Tibial nerve (tissue), 4 donors: ENCODE measurements around the gene CIB4.

ENCODE experiments used
- EP300 ChIP-seq, 2 donors: sonication (generic); formaldehyde crosslinking; IDR thresholded peaks; one replicate each; pipeline ENCODE4 v1.6.1; 2017; ENCODE audit warnings: antibody characterized with exemption in 2 of 2, mild to moderate bottlenecking in 1 of 2
- TF ChIP-seq, protein P1 (sequence below), 5 experiments: fragments of 200-600 bp in 3 of 5; fragments of 450-650 bp in 2 of 5; sonication (generic) in 3 of 5; IDR thresholded peaks; one replicate each; pipeline ENCODE4 v1.5.1; 2016 to 2019; ENCODE audit warnings: antibody characterized with exemption in 5 of 5, mild to moderate bottlenecking in 3 of 5, moderate library complexity in 2 of 5

DNA sequence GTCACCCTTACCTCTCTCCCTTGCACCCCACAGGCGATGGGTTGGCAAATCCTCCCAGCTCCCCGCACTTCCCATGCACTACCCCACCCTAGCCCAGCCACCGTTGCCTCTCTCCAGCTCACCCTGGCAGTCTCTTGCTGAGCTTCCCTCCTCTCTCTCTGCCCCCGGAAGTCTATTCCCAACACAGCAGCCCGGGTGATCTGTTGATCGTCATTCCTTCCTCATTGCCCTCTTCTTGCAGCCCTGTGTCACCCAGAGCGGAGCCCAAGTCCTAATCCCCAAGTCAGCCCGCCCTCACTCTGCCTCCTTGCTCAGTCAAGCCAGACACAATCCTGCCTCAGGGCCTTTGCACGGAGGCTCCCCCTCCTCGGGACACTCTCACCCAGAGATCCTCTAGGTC lies 55.2 kb downstream of the CIB4 start:
- TF ChIP-seq, protein P1, sequence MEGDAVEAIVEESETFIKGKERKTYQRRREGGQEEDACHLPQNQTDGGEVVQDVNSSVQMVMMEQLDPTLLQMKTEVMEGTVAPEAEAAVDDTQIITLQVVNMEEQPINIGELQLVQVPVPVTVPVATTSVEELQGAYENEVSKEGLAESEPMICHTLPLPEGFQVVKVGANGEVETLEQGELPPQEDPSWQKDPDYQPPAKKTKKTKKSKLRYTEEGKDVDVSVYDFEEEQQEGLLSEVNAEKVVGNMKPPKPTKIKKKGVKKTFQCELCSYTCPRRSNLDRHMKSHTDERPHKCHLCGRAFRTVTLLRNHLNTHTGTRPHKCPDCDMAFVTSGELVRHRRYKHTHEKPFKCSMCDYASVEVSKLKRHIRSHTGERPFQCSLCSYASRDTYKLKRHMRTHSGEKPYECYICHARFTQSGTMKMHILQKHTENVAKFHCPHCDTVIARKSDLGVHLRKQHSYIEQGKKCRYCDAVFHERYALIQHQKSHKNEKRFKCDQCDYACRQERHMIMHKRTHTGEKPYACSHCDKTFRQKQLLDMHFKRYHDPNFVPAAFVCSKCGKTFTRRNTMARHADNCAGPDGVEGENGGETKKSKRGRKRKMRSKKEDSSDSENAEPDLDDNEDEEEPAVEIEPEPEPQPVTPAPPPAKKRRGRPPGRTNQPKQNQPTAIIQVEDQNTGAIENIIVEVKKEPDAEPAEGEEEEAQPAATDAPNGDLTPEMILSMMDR (IDR thresholded peaks at IDR 0.05): no peak
- TF ChIP-seq EP300 (IDR thresholded peaks at IDR 0.05): no peak
